NCI-H226 (cell line): Measurements from ENCODE around the gene CNGA3.

Source experiments
- DNase-seq: peaks from one replicate; pipeline ENCODE4 v3.0.0-alpha.2; 2015

The CNGA3 gene

GRCh38 chr2:98445683-98446581, 99.7 kb downstream of the CNGA3 start:
- no peak for DNase-seq

GRCh38 chr2:98446850-98447249, 100.6 kb downstream of the CNGA3 start:
- no peak for DNase-seq
